Measurements from ENCODE around the gene IFIT2. TPM values are rescaled to one million over a fixed set of nuclear protein-coding genes. Genes with fewer than 3 reads are reported as not detected.
A peak's percentile ranks its signal among the peaks of the same experiment; 100 is the strongest.

IFIT2 gene
- total RNA-seq, 1 experiment from 2014 or later: 1.7 TPM

- intact Hi-C loops (cut with micrococcal nuclease; ENCODE audit: unreplicated experiment): no loop called here
- H3K36me3 ChIP-seq (ENCODE audit: insufficient read depth, low read length, poor library complexity, severe bottlenecking): no peaks in the 10 kb centered on the region
- no peak for TF ChIP-seq EZH2 (IDR thresholded peaks at IDR 0.05; ENCODE audit: borderline replicate concordance, low read depth, low read length, poor library complexity, severe bottlenecking)
- no peak for TF ChIP-seq CTCF (conservative IDR thresholded peaks at IDR 0.05; ENCODE audit: low read depth, low read length)
- H3K4me3 ChIP-seq (ENCODE audit: low read depth, low read length, poor library complexity, severe bottlenecking): no peak overlapping the region
- CTCF ChIA-PET: no interaction called here
- H3K9me3 ChIP-seq (ENCODE audit: low read depth, low read length, poor library complexity, severe bottlenecking): no peaks in the 10 kb centered on the region
- no peaks in the 10 kb centered on the region for H3K4me1 ChIP-seq (ENCODE audit: insufficient read depth, low read length, poor library complexity, severe bottlenecking)
- no peaks in the 10 kb centered on the region for H3K27me3 ChIP-seq (replicated peaks; ENCODE audit: insufficient read depth, low read depth, low read length, poor library complexity)
- POLR2A ChIA-PET (ENCODE audit: low non-redundant PET): no interaction called here
- no TSS peak for BruUV-seq (replicated peaks)
- H3K27ac ChIP-seq (ENCODE audit: low read depth, low read length, poor library complexity, severe bottlenecking): no peak overlapping the region
- no peak for DNase-seq (ENCODE audit: low spot score)
Observed at GRCh38 chr10:89295597-89295996, 6.2 kb upstream of the IFIT2 start.

GRCh38 chr10:89296220-89296648 is 5.6 kb upstream of the IFIT2 start:
- Histone ChIP-seq H3K4me1 (ENCODE audit: insufficient read depth, low read length, poor library complexity, severe bottlenecking) (peaks cover 4% of the 10 kb centered on the region), H3K9me3 (ENCODE audit: low read depth, low read length, poor library complexity, severe bottlenecking) (no peaks in the 10 kb centered on the region), H3K4me3 (ENCODE audit: low read depth, low read length, poor library complexity, severe bottlenecking) (no peak overlapping the region), H3K27me3 (replicated peaks; ENCODE audit: insufficient read depth, low read depth, low read length, poor library complexity) (no peaks in the 10 kb centered on the region), H3K27ac (ENCODE audit: low read depth, low read length, poor library complexity, severe bottlenecking) (no peak overlapping the region), H3K36me3 (ENCODE audit: insufficient read depth, low read length, poor library complexity, severe bottlenecking) (no peaks in the 10 kb centered on the region)
- TF ChIP-seq CTCF (conservative IDR thresholded peaks at IDR 0.05; ENCODE audit: low read depth, low read length) (no peak), EZH2 (IDR thresholded peaks at IDR 0.05; ENCODE audit: borderline replicate concordance, low read depth, low read length, poor library complexity, severe bottlenecking) (no peak)
- peak; percentile 42 for DNase-seq (ENCODE audit: low spot score)
- ChIA-PET POLR2A (ENCODE audit: low non-redundant PET) (interaction anchor here (0.7 kb wide), 1 partner anchor 32 kb away, joined by 13 read pairs; no protein-coding TSS in a partner anchor), CTCF (no interaction called here)
- BruUV-seq (replicated peaks): no TSS peak
- intact Hi-C loops (cut with micrococcal nuclease; ENCODE audit: unreplicated experiment): no loop called here

GRCh38 chr10:89297356-89297755 is 4.5 kb upstream of the IFIT2 start:
- Histone ChIP-seq H3K27me3 (replicated peaks; ENCODE audit: insufficient read depth, low read depth, low read length, poor library complexity) (no peaks in the 10 kb centered on the region), H3K4me3 (ENCODE audit: low read depth, low read length, poor library complexity, severe bottlenecking) (no peak overlapping the region), H3K4me1 (ENCODE audit: insufficient read depth, low read length, poor library complexity, severe bottlenecking) (peaks cover 7% of the 10 kb centered on the region), H3K27ac (ENCODE audit: low read depth, low read length, poor library complexity, severe bottlenecking) (no peak overlapping the region), H3K9me3 (ENCODE audit: low read depth, low read length, poor library complexity, severe bottlenecking) (no peaks in the 10 kb centered on the region), H3K36me3 (ENCODE audit: insufficient read depth, low read length, poor library complexity, severe bottlenecking) (no peaks in the 10 kb centered on the region)
- TF ChIP-seq CTCF (conservative IDR thresholded peaks at IDR 0.05; ENCODE audit: low read depth, low read length): no peak
- no peak for TF ChIP-seq EZH2 (IDR thresholded peaks at IDR 0.05; ENCODE audit: borderline replicate concordance, low read depth, low read length, poor library complexity, severe bottlenecking)
- no TSS peak for BruUV-seq (replicated peaks)
- no peak for DNase-seq (ENCODE audit: low spot score)
- ChIA-PET CTCF (no interaction called here), POLR2A (ENCODE audit: low non-redundant PET) (no interaction called here)
- intact Hi-C loops (cut with micrococcal nuclease; ENCODE audit: unreplicated experiment): no loop called here

All from A673 (cell line).